ENCODE data around the gene TMEM123. TPM values are rescaled to one million over a fixed set of nuclear protein-coding genes. Genes with fewer than 3 reads are reported as not detected.

TMEM123 gene
- total and polyA plus RNA-seq, 2 of the 13 experiments (the other 11 are each of a cell fraction or from before 2014, with no cell fraction given): 365 to 2,761 TPM

DNA sequence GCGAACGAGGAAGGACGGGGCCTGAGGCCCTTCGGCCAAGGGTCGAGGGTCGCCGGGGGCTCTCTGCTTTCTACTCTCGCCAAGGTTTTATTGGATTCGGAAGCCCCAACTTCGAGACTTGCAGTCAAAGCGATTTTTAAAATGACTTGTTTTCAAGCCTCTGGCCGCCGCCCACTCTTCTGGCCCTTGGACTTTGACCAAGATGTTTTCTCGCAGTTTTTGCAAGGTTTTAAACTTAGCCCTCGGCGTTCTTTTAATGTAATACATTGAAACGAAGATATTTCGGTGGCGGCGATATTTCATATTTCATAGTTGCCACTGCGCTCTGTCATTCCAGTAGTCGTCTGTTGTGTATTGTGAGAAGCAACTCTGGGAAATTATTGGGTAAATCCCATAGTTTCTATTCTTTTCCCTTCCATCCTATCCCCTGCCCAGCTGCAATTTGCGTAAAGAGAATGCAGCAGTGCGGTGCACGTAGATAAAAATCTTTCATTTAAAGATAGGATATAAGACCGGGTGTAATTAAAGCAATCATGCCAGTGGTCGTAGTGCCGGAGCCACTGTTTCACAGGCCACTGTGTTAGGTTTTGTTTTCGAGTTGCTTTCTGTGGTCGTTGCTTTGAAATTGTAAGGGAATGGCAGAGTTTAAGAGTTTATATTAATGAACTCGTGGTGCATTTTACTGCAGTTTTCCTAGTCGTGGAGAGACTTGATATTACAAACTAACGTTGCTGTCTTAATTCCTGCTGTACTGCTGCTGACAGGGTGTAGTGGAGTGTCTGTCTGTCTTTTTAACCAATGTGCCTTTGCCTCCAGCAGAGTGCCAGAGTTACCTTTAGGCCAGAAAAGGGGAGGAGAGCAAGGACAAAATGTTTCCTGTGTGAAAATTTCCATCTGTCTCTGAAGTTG, 104.8 kb downstream of the TMEM123 start (continued):
- TF ChIP-seq, protein P1, sequence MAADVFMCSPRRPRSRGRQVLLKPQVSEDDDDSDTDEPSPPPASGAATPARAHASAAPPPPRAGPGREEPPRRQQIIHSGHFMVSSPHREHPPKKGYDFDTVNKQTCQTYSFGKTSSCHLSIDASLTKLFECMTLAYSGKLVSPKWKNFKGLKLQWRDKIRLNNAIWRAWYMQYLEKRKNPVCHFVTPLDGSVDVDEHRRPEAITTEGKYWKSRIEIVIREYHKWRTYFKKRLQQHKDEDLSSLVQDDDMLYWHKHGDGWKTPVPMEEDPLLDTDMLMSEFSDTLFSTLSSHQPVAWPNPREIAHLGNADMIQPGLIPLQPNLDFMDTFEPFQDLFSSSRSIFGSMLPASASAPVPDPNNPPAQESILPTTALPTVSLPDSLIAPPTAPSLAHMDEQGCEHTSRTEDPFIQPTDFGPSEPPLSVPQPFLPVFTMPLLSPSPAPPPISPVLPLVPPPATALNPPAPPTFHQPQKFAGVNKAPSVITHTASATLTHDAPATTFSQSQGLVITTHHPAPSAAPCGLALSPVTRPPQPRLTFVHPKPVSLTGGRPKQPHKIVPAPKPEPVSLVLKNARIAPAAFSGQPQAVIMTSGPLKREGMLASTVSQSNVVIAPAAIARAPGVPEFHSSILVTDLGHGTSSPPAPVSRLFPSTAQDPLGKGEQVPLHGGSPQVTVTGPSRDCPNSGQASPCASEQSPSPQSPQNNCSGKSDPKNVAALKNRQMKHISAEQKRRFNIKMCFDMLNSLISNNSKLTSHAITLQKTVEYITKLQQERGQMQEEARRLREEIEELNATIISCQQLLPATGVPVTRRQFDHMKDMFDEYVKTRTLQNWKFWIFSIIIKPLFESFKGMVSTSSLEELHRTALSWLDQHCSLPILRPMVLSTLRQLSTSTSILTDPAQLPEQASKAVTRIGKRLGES (CRISPR knock-in tag; IDR thresholded peaks at IDR 0.05; ENCODE audit: borderline replicate concordance): no peak
- no peak for TF ChIP-seq ZNF382 (CRISPR knock-in tag; IDR thresholded peaks at IDR 0.05; ENCODE audit: borderline replicate concordance)
- TF ChIP-seq ZNF235 (CRISPR knock-in tag; IDR thresholded peaks at IDR 0.05; ENCODE audit: borderline replicate concordance): no peak
- TF ChIP-seq HIVEP1 (CRISPR knock-in tag; IDR thresholded peaks at IDR 0.05): no peak
- TF ChIP-seq CBFB (CRISPR knock-in tag; IDR thresholded peaks at IDR 0.05): no peak
- no peak for TF ChIP-seq TEF (CRISPR knock-in tag; IDR thresholded peaks at IDR 0.05)
- no peak for TF ChIP-seq KAT7 (CRISPR knock-in tag; IDR thresholded peaks at IDR 0.05; ENCODE audit: borderline replicate concordance)
- no peak for TF ChIP-seq SALL1 (CRISPR knock-in tag; IDR thresholded peaks at IDR 0.05)
- no peak for TF ChIP-seq RBM22 (optimal IDR thresholded peaks at IDR 0.05; ENCODE audit: low read length)
- no peak for TF ChIP-seq TEAD3 (CRISPR knock-in tag; optimal IDR thresholded peaks at IDR 0.05; ENCODE audit: borderline replicate concordance)
- TF ChIP-seq, protein P2, sequence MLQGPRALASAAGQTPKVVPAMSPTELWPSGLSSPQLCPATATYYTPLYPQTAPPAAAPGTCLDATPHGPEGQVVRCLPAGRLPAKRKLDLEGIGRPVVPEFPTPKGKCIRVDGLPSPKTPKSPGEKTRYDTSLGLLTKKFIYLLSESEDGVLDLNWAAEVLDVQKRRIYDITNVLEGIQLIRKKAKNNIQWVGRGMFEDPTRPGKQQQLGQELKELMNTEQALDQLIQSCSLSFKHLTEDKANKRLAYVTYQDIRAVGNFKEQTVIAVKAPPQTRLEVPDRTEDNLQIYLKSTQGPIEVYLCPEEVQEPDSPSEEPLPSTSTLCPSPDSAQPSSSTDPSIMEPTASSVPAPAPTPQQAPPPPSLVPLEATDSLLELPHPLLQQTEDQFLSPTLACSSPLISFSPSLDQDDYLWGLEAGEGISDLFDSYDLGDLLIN (CRISPR knock-in tag; IDR thresholded peaks at IDR 0.05; ENCODE audit: borderline replicate concordance): no peak
- TF ChIP-seq, protein P3, sequence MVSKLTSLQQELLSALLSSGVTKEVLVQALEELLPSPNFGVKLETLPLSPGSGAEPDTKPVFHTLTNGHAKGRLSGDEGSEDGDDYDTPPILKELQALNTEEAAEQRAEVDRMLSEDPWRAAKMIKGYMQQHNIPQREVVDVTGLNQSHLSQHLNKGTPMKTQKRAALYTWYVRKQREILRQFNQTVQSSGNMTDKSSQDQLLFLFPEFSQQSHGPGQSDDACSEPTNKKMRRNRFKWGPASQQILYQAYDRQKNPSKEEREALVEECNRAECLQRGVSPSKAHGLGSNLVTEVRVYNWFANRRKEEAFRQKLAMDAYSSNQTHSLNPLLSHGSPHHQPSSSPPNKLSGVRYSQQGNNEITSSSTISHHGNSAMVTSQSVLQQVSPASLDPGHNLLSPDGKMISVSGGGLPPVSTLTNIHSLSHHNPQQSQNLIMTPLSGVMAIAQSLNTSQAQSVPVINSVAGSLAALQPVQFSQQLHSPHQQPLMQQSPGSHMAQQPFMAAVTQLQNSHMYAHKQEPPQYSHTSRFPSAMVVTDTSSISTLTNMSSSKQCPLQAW (CRISPR knock-in tag; IDR thresholded peaks at IDR 0.05): no peak
- no peak for TF ChIP-seq ZNF792 (CRISPR knock-in tag; IDR thresholded peaks at IDR 0.05)
- TF ChIP-seq ZNF781 (CRISPR knock-in tag; IDR thresholded peaks at IDR 0.05; ENCODE audit: borderline replicate concordance, not compliant biosample characterization): no peak
- no peak for TF ChIP-seq ZNF367 (CRISPR knock-in tag; IDR thresholded peaks at IDR 0.05; ENCODE audit: borderline replicate concordance)
- no peak for TF ChIP-seq MED8 (CRISPR knock-in tag; IDR thresholded peaks at IDR 0.05; ENCODE audit: insufficient replicate concordance)
- TF ChIP-seq NFE2 (CRISPR knock-in tag; IDR thresholded peaks at IDR 0.05): no peak
- no peak; the same call in 1 of the 2 replicates for TF ChIP-seq ZNF761 (CRISPR knock-in tag; conservative IDR thresholded peaks at IDR 0.05)
- no peak for TF ChIP-seq HNRNPL (IDR thresholded peaks at IDR 0.05; ENCODE audit: low read depth, low read length)
- TF ChIP-seq, protein P4, sequence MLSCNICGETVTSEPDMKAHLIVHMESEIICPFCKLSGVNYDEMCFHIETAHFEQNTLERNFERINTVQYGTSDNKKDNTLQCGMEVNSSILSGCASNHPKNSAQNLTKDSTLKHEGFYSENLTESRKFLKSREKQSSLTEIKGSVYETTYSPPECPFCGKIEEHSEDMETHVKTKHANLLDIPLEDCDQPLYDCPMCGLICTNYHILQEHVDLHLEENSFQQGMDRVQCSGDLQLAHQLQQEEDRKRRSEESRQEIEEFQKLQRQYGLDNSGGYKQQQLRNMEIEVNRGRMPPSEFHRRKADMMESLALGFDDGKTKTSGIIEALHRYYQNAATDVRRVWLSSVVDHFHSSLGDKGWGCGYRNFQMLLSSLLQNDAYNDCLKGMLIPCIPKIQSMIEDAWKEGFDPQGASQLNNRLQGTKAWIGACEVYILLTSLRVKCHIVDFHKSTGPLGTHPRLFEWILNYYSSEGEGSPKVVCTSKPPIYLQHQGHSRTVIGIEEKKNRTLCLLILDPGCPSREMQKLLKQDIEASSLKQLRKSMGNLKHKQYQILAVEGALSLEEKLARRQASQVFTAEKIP (CRISPR knock-in tag; IDR thresholded peaks at IDR 0.05; ENCODE audit: borderline replicate concordance): no peak
- TF ChIP-seq GATAD2A (CRISPR knock-in tag; IDR thresholded peaks at IDR 0.05): no peak

Measured in HepG2 (cell line).